ENCODE measurements around the gene SLC26A8.

Gene SLC26A8, protein sequence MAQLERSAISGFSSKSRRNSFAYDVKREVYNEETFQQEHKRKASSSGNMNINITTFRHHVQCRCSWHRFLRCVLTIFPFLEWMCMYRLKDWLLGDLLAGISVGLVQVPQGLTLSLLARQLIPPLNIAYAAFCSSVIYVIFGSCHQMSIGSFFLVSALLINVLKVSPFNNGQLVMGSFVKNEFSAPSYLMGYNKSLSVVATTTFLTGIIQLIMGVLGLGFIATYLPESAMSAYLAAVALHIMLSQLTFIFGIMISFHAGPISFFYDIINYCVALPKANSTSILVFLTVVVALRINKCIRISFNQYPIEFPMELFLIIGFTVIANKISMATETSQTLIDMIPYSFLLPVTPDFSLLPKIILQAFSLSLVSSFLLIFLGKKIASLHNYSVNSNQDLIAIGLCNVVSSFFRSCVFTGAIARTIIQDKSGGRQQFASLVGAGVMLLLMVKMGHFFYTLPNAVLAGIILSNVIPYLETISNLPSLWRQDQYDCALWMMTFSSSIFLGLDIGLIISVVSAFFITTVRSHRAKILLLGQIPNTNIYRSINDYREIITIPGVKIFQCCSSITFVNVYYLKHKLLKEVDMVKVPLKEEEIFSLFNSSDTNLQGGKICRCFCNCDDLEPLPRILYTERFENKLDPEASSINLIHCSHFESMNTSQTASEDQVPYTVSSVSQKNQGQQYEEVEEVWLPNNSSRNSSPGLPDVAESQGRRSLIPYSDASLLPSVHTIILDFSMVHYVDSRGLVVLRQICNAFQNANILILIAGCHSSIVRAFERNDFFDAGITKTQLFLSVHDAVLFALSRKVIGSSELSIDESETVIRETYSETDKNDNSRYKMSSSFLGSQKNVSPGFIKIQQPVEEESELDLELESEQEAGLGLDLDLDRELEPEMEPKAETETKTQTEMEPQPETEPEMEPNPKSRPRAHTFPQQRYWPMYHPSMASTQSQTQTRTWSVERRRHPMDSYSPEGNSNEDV

DNA sequence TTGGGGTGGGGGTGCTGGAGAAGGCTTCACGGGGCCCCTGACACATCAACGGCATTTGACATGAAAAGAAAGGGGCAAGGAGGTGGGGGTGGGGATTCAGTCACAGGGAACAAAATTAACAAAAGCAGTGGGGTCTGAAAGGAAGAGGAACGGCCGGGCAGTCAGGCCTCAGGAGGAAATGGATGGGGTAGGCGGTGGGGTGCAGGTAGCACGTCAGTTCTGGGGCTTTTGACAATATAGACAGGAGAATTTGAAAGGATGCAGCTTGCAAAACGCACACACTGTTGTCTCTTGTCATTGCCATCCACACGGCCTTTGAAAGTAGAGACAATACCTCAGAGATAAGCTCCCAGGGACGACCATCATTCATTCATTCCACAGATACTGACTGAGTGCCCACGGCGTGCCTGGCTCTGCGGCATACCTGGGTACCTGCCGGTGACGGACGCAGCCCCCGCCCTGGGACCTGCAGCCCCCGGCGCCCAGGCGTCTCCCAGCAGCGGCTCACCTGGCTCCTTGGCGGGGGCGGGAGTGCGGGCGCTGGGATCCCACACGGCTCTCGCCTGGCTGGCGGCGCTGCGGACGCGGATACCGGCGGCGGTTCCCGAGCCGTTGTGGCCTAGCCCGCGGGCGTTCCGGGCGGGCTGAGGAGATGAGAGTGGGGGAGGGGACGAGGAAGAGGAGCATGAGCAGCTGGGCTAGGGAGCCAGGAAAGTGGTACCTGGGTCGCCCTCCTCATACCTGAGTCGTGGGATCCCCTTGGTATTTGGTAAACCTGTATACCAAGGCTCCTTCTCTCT lies at the start of gene SLC26A8:
Gene SLC26A8 (minus strand): TSS at position 646 of the 800 bp plus-strand sequence. CDS start 4,934 bp downstream, outside the sequence.
- Histone ChIP-seq H3K27me3 (ENCODE audit: insufficient read depth, low read length, poor library complexity) (peaks cover 3% of the 10 kb centered on the region), H3K27ac (ENCODE audit: low read length) (no peak within 1 kb of the TSS), H3K4me1 (ENCODE audit: insufficient read depth, low read length) (peaks cover 5% of the 10 kb centered on the region), H4K20me1 (ENCODE audit: insufficient read depth, low read length) (peaks cover 9% of the 10 kb centered on the region; the same call in 1 of the 2 replicates), H2AFZ (ENCODE audit: low read depth, low read length) (peak within 1 kb of the TSS; percentile 10; the same call in 1 of the 2 replicates), H3K9ac (ENCODE audit: low read depth, low read length) (no peak within 1 kb of the TSS), H3K79me2 (ENCODE audit: insufficient read depth, low read length) (peaks cover 16% of the 10 kb centered on the region), H3K4me2 (ENCODE audit: insufficient read depth, low read length) (no peak within 1 kb of the TSS), H3K9me3 (ENCODE audit: insufficient read depth, low read length, severe bottlenecking) (no peaks in the 10 kb centered on the region), H3K36me3 (ENCODE audit: insufficient read depth, low read length) (peaks cover 5% of the 10 kb centered on the region; the same call in 1 of the 2 replicates), H3K4me3 (ENCODE audit: low read depth in 1 of 2, low read length in 2 of 2) (no peak within 1 kb of the TSS)
- no peak for TF ChIP-seq EZH2 (IDR thresholded peaks at IDR 0.05; ENCODE audit: borderline replicate concordance, low read depth, low read length, severe bottlenecking)
- TF ChIP-seq, protein P1, sequence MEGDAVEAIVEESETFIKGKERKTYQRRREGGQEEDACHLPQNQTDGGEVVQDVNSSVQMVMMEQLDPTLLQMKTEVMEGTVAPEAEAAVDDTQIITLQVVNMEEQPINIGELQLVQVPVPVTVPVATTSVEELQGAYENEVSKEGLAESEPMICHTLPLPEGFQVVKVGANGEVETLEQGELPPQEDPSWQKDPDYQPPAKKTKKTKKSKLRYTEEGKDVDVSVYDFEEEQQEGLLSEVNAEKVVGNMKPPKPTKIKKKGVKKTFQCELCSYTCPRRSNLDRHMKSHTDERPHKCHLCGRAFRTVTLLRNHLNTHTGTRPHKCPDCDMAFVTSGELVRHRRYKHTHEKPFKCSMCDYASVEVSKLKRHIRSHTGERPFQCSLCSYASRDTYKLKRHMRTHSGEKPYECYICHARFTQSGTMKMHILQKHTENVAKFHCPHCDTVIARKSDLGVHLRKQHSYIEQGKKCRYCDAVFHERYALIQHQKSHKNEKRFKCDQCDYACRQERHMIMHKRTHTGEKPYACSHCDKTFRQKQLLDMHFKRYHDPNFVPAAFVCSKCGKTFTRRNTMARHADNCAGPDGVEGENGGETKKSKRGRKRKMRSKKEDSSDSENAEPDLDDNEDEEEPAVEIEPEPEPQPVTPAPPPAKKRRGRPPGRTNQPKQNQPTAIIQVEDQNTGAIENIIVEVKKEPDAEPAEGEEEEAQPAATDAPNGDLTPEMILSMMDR (IDR thresholded peaks at IDR 0.05; ENCODE audit: borderline replicate concordance, extremely low read depth, low read length, poor library complexity, severe bottlenecking): no peak
- no peak for ATAC-seq (ENCODE audit: insufficient read depth, low read depth)
- no peak for DNase-seq

DNA sequence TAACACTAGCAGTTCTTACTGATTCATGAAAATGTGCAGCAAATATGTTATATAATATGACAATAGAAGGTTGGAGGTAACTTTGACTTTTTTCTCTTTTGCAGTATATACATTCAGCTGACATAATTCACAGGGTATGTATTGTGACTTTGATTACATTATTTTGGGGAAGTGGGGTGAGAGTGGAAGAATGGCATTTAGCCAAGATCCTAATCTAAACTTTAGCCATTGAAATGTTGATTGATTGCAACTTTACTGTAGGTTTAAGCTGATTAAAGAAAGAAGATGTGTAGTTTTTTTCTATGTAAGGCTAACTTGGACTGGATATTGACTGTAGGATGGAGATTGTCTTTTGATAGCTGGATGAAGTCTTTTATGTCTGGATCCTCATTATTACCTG lies 49.1 kb upstream of the SLC26A8 start:
- ATAC-seq (ENCODE audit: insufficient read depth, low read depth): no peak
- no peak overlapping the region for H3K27ac ChIP-seq (ENCODE audit: low read length)
- H4K20me1 ChIP-seq (ENCODE audit: insufficient read depth, low read length): no peaks in the 10 kb centered on the region; the same call in 1 of the 2 replicates
- H3K4me2 ChIP-seq (ENCODE audit: insufficient read depth, low read length): no peak overlapping the region
- DNase-seq: no peak
- H3K27me3 ChIP-seq (ENCODE audit: insufficient read depth, low read length, poor library complexity): no peaks in the 10 kb centered on the region
- H3K9me3 ChIP-seq (ENCODE audit: insufficient read depth, low read length, severe bottlenecking): no peaks in the 10 kb centered on the region
- H2AFZ ChIP-seq (ENCODE audit: low read depth, low read length): no peak overlapping the region
- H3K9ac ChIP-seq (ENCODE audit: low read depth, low read length): no peak overlapping the region
- no peak overlapping the region for H3K4me3 ChIP-seq (ENCODE audit: low read depth in 1 of 2, low read length in 2 of 2)
- H3K4me1 ChIP-seq (ENCODE audit: insufficient read depth, low read length): no peaks in the 10 kb centered on the region
- no peak for TF ChIP-seq EZH2 (IDR thresholded peaks at IDR 0.05; ENCODE audit: borderline replicate concordance, low read depth, low read length, severe bottlenecking)
- TF ChIP-seq, protein P1 (IDR thresholded peaks at IDR 0.05; ENCODE audit: borderline replicate concordance, extremely low read depth, low read length, poor library complexity, severe bottlenecking): no peak
- H3K79me2 ChIP-seq (ENCODE audit: insufficient read depth, low read length): peaks cover 18% of the 10 kb centered on the region
- peaks cover 35% of the 10 kb centered on the region for H3K36me3 ChIP-seq (ENCODE audit: insufficient read depth, low read length)

DNA sequence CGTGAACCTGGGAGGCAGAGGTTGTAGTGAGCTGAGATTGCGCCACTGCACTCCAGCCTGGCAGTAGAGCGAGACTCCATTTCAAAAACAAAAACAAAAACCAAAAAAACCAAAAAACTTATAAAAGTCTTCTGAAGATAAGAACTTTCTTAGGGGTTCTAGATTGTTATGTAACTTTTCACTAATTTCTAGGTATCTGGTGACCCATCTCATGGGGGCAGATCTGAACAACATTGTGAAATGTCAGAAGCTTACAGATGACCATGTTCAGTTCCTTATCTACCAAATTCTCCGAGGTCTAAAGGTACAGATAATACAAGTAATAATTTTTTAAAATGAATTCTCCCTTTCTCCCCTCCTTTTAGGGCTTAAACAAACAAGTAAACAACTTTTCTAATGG lies 48.2 kb upstream of the SLC26A8 start:
- Histone ChIP-seq H3K4me1 (ENCODE audit: insufficient read depth, low read length) (no peaks in the 10 kb centered on the region), H3K27ac (ENCODE audit: low read length) (no peak overlapping the region), H3K9me3 (ENCODE audit: insufficient read depth, low read length, severe bottlenecking) (no peaks in the 10 kb centered on the region), H2AFZ (ENCODE audit: low read depth, low read length) (no peak overlapping the region), H3K27me3 (ENCODE audit: insufficient read depth, low read length, poor library complexity) (no peaks in the 10 kb centered on the region), H4K20me1 (ENCODE audit: insufficient read depth, low read length) (peaks cover 4% of the 10 kb centered on the region; the same call in 1 of the 2 replicates), H3K4me3 (ENCODE audit: low read depth in 1 of 2, low read length in 2 of 2) (no peak overlapping the region), H3K9ac (ENCODE audit: low read depth, low read length) (no peak overlapping the region), H3K36me3 (ENCODE audit: insufficient read depth, low read length) (peaks cover 26% of the 10 kb centered on the region), H3K79me2 (ENCODE audit: insufficient read depth, low read length) (peaks cover 26% of the 10 kb centered on the region), H3K4me2 (ENCODE audit: insufficient read depth, low read length) (no peak overlapping the region)
- TF ChIP-seq, protein P1 (IDR thresholded peaks at IDR 0.05; ENCODE audit: borderline replicate concordance, extremely low read depth, low read length, poor library complexity, severe bottlenecking): no peak
- TF ChIP-seq EZH2 (IDR thresholded peaks at IDR 0.05; ENCODE audit: borderline replicate concordance, low read depth, low read length, severe bottlenecking): no peak
- ATAC-seq (ENCODE audit: insufficient read depth, low read depth) (no peak), DNase-seq (no peak)
